Activated naive CD8-positive, alpha-beta T cell (primary cell): ENCODE data around the gene GUCA2B.

Experiments used
- H3K27ac Mint-ChIP-seq: one replicate; pipeline ENCODE4 v1.8.0; 2021; ENCODE audit warnings: mixed read lengths
- H3K27me3 Mint-ChIP-seq: one replicate; pipeline ENCODE4 v1.8.0; 2021; ENCODE audit warnings: mixed read lengths
- H3K36me3 Mint-ChIP-seq: one replicate; pipeline ENCODE4 v1.8.0; 2021; ENCODE audit warnings: mixed read lengths
- H3K4me1 Mint-ChIP-seq: one replicate; pipeline ENCODE4 v1.8.0; 2021; ENCODE audit warnings: low read depth, mixed read lengths
- H3K4me3 Mint-ChIP-seq: one replicate; pipeline ENCODE4 v1.8.0; 2021; ENCODE audit warnings: mild to moderate bottlenecking, mixed read lengths
- H3K9me3 Mint-ChIP-seq: one replicate; pipeline ENCODE4 v1.8.0; 2021; ENCODE audit warnings: low read depth, mixed read lengths

The GUCA2B gene

DNA sequence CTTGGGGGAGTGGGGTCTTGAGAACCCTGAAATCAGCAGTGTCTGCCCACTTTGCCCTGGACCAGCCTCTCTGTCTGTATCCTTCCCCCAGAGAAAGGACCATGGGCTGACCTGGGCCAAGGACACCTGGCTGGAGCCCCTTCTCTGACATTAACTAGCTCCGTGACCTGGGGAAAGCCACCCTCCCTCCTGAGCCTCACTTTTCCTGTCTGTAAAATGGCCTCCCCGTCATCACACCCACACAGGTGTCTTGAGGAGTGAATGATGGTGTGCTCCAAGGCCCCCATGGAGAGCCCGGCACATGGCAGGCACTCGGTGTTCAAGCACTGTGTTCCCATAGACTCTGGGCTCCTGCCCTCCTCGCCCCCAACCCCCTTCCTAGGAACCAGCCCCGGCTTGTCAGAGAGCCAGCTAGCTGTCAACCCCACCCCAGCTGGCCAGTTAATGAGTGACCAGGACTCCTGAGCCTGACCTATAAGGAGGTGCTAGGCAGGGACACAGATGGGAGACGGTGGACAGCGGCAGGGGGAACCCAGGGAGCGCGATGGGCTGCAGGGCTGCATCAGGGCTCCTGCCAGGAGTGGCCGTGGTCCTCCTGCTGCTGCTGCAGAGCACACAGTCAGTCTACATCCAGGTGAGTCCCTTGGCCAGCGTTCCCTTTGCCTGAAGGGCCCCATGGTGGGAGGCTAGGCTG lies at the start of gene GUCA2B:
GUCA2B (plus strand) TSS at position 504 of the 694 bp plus-strand sequence; CDS start at position 545, 41 bp downstream.
- peaks cover 2% of the 10 kb centered on the region for H3K27me3 Mint-ChIP-seq
- H3K36me3 Mint-ChIP-seq: no peaks in the 10 kb centered on the region
- H3K4me1 Mint-ChIP-seq: peaks cover 7% of the 10 kb centered on the region
- no peak within 1 kb of the TSS for H3K27ac Mint-ChIP-seq
- H3K4me3 Mint-ChIP-seq: no peak within 1 kb of the TSS
- H3K9me3 Mint-ChIP-seq: no peaks in the 10 kb centered on the region

DNA sequence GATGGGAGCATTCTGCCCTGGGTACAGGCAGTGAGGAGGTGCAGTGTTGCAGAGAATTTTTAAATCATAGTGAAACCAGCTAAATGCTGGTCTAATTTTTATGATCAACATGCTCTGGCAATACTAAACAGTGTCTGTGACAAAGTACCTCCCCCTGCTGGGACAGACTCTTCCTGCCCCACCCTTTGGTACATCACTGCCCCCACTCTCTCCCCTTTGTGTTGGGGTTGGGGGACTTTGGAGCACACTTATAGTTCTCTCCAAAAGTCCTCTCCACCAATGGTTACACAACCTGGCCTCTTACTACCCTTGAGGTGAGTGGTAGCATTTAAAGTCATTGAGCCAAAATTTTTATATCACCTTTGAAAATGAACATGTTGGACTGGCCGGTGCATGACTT lies 48.2 kb upstream of the GUCA2B start:
- Mint-ChIP-seq H3K36me3 (no peaks in the 10 kb centered on the region), H3K9me3 (peaks cover 6% of the 10 kb centered on the region), H3K4me1 (no peaks in the 10 kb centered on the region), H3K27ac (no peak overlapping the region), H3K27me3 (peaks cover 2% of the 10 kb centered on the region), H3K4me3 (no peak overlapping the region)

DNA sequence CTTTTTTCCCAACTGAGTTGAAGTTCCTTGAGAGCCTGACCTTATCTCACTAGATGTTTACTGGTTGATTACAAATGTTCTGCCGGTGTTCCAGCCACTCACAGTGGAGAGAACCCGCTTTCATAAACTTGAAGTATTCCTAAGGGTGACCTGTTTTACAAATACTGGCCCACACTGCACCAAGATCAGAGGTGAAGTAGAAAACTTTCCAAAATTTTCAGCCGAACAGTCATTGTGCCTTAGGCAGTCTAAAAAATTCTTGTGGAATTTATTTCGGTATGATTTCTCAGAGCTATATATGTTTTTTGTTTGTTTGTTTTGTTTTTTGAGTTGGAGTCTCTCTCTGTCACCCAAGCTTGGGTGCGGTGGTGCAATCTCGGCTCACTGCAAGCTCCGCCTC lies 44.9 kb upstream of the GUCA2B start:
- no peaks in the 10 kb centered on the region for H3K4me1 Mint-ChIP-seq
- no peak overlapping the region for H3K27ac Mint-ChIP-seq
- H3K4me3 Mint-ChIP-seq: no peak overlapping the region
- no peaks in the 10 kb centered on the region for H3K27me3 Mint-ChIP-seq
- H3K9me3 Mint-ChIP-seq: no peaks in the 10 kb centered on the region
- no peaks in the 10 kb centered on the region for H3K36me3 Mint-ChIP-seq

- H3K36me3 Mint-ChIP-seq: no peaks in the 10 kb centered on the region
- no peak overlapping the region for H3K27ac Mint-ChIP-seq
- no peaks in the 10 kb centered on the region for H3K9me3 Mint-ChIP-seq
- H3K4me1 Mint-ChIP-seq: no peaks in the 10 kb centered on the region
- H3K27me3 Mint-ChIP-seq: no peaks in the 10 kb centered on the region
- no peak overlapping the region for H3K4me3 Mint-ChIP-seq
Observed at GRCh38 chr1:42109600-42109999, 43.6 kb upstream of the GUCA2B start.

GRCh38 chr1:42114229-42114628 lies 39.0 kb upstream of the GUCA2B start:
- Mint-ChIP-seq H3K4me1 (no peaks in the 10 kb centered on the region), H3K27me3 (peaks cover 7% of the 10 kb centered on the region)

GRCh38 chr1:42117214-42117613 lies 36.0 kb upstream of the GUCA2B start:
- Mint-ChIP-seq H3K9me3 (no peaks in the 10 kb centered on the region), H3K27ac (no peak overlapping the region), H3K36me3 (peaks cover 4% of the 10 kb centered on the region), H3K4me3 (no peak overlapping the region), H3K27me3 (peaks cover 8% of the 10 kb centered on the region), H3K4me1 (no peaks in the 10 kb centered on the region)

More at GRCh38 chr1:42114229-42114628, 39.0 kb upstream of the GUCA2B start:
- Mint-ChIP-seq H3K27ac (no peak overlapping the region), H3K4me3 (no peak overlapping the region), H3K9me3 (no peaks in the 10 kb centered on the region), H3K36me3 (no peaks in the 10 kb centered on the region)

GRCh38 chr1:42118125-42118524 lies 35.1 kb upstream of the GUCA2B start:
- Mint-ChIP-seq H3K9me3 (no peaks in the 10 kb centered on the region), H3K27me3 (peaks cover 8% of the 10 kb centered on the region), H3K4me1 (no peaks in the 10 kb centered on the region), H3K36me3 (peaks cover 4% of the 10 kb centered on the region), H3K27ac (no peak overlapping the region), H3K4me3 (no peak overlapping the region)

GRCh38 chr1:42122408-42122807 lies 30.8 kb upstream of the GUCA2B start:
- H3K4me1 Mint-ChIP-seq: no peaks in the 10 kb centered on the region
- peaks cover 4% of the 10 kb centered on the region for H3K36me3 Mint-ChIP-seq
- H3K9me3 Mint-ChIP-seq: no peaks in the 10 kb centered on the region

DNA sequence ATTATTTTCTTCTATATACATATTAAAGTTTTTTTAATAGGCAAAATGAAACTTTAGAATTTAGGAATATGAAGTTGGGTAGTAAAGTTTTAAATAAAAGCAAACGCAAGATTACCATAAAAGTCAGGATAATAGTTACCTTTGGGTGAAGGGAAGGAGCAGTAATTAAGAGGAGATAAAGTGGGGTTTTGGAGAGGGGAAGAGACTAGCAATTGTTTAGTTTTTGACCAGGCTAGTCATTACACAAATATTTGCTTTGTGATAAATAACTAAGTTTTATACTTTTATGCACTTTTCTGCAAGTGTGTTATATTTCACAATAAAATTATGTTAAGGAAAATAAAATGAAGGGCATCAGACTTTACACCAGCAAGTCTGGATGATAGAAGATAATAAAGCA lies 27.7 kb upstream of the GUCA2B start:
- Mint-ChIP-seq H3K27me3 (peaks cover 4% of the 10 kb centered on the region), H3K4me1 (no peaks in the 10 kb centered on the region), H3K4me3 (no peak overlapping the region), H3K27ac (no peak overlapping the region), H3K9me3 (no peaks in the 10 kb centered on the region), H3K36me3 (peaks cover 4% of the 10 kb centered on the region)

More at GRCh38 chr1:42122408-42122807, 30.8 kb upstream of the GUCA2B start:
- Mint-ChIP-seq H3K27me3 (peaks cover 4% of the 10 kb centered on the region), H3K27ac (no peak overlapping the region), H3K4me3 (no peak overlapping the region)

DNA sequence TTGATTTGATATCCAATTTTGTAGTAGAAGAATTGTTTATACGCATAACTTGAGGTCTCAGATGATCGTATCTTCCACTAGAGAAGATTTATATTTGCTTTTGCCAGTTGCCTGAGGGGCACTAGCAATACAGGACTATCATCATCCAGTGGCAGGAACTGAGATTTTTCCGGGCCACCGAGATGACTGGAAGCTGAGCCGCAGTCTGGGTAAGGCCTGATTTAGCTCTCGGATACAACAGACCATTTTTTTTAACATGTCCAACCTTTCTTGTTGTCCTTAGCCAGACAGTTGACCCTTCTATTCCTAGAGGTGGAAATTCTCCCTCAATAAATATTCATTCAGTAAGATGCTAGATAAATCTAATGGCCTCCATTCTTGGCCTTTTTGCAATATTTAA lies 25.4 kb upstream of the GUCA2B start:
- Mint-ChIP-seq H3K27ac (no peak overlapping the region), H3K4me3 (no peak overlapping the region), H3K27me3 (peaks cover 3% of the 10 kb centered on the region), H3K9me3 (no peaks in the 10 kb centered on the region), H3K36me3 (no peaks in the 10 kb centered on the region), H3K4me1 (no peaks in the 10 kb centered on the region)

- no peaks in the 10 kb centered on the region for H3K9me3 Mint-ChIP-seq
- H3K4me3 Mint-ChIP-seq: no peak overlapping the region
- no peak overlapping the region for H3K27ac Mint-ChIP-seq
- H3K36me3 Mint-ChIP-seq: no peaks in the 10 kb centered on the region
- no peaks in the 10 kb centered on the region for H3K4me1 Mint-ChIP-seq
- H3K27me3 Mint-ChIP-seq: peaks cover 3% of the 10 kb centered on the region
Observed at GRCh38 chr1:42128499-42128898, 24.7 kb upstream of the GUCA2B start.

- Mint-ChIP-seq H3K4me1 (no peaks in the 10 kb centered on the region), H3K36me3 (no peaks in the 10 kb centered on the region), H3K4me3 (no peak overlapping the region), H3K27me3 (peaks cover 2% of the 10 kb centered on the region), H3K27ac (no peak overlapping the region), H3K9me3 (no peaks in the 10 kb centered on the region)
Observed at GRCh38 chr1:42128964-42129363, 24.2 kb upstream of the GUCA2B start.

GRCh38 chr1:42130061-42130660 lies 23.0 kb upstream of the GUCA2B start:
- H3K4me3 Mint-ChIP-seq: no peak overlapping the region

GRCh38 chr1:42133390-42133789 lies 19.8 kb upstream of the GUCA2B start:
- H3K9me3 Mint-ChIP-seq: no peaks in the 10 kb centered on the region
- no peak overlapping the region for H3K4me3 Mint-ChIP-seq
- no peak overlapping the region for H3K27ac Mint-ChIP-seq
- no peaks in the 10 kb centered on the region for H3K36me3 Mint-ChIP-seq
- no peaks in the 10 kb centered on the region for H3K4me1 Mint-ChIP-seq
- H3K27me3 Mint-ChIP-seq: no peaks in the 10 kb centered on the region

More at GRCh38 chr1:42130061-42130660, 23.0 kb upstream of the GUCA2B start:
- H3K9me3 Mint-ChIP-seq: no peaks in the 10 kb centered on the region
- H3K36me3 Mint-ChIP-seq: no peaks in the 10 kb centered on the region
- peaks cover 1% of the 10 kb centered on the region for H3K27me3 Mint-ChIP-seq
- no peak overlapping the region for H3K27ac Mint-ChIP-seq
- H3K4me1 Mint-ChIP-seq: no peaks in the 10 kb centered on the region

- no peak overlapping the region for H3K4me3 Mint-ChIP-seq
- no peaks in the 10 kb centered on the region for H3K4me1 Mint-ChIP-seq
- H3K27me3 Mint-ChIP-seq: no peaks in the 10 kb centered on the region
- no peaks in the 10 kb centered on the region for H3K36me3 Mint-ChIP-seq
- no peaks in the 10 kb centered on the region for H3K9me3 Mint-ChIP-seq
- H3K27ac Mint-ChIP-seq: no peak overlapping the region
Observed at GRCh38 chr1:42133809-42134526, 19.2 kb upstream of the GUCA2B start.
